HepG2 (cell line): ENCODE measurements around the gene FKBP1B. TPM values are rescaled to one million over a fixed set of nuclear protein-coding genes. Genes with fewer than 3 reads are reported as not detected.

Source experiments
- BCLAF1 ChIP-seq: fragments of 450-650 bp; IDR thresholded peaks from 2 replicates; pipeline ENCODE4 v1.6.1; 2017; ENCODE audit warnings: mild to moderate bottlenecking
- ETV6 ChIP-seq: sonication (generic); formaldehyde crosslinking; conservative IDR thresholded peaks from 2 replicates; pipeline ENCODE4 v1.4.0; 2020; ENCODE audit warnings: missing genetic modification reagents
- HINFP ChIP-seq: sonication (generic); formaldehyde crosslinking; IDR thresholded peaks from 2 replicates; pipeline ENCODE4 v1.4.0; 2020; ENCODE audit warnings: low read depth, mild to moderate bottlenecking, missing genetic modification reagents
- HNF1B ChIP-seq: sonication (generic); formaldehyde crosslinking; IDR thresholded peaks from 2 replicates; pipeline ENCODE4 v1.5.1; 2020; ENCODE audit warnings: mild to moderate bottlenecking, moderate library complexity, missing genetic modification reagents
- REST ChIP-seq, 2 experiments: IDR thresholded peaks; 2 replicates each; pipeline ENCODE4 v1.6.1; 2011 to 2012; ENCODE audit warnings: low read length in 2 of 2, borderline replicate concordance in 1 of 2, low read depth in 1 of 2, mild to moderate bottlenecking in 1 of 2, moderate library complexity in 1 of 2
- SKI ChIP-seq: fragments of 450-650 bp; IDR thresholded peaks from one replicate; pipeline ENCODE4 v1.6.1; 2018; ENCODE audit warnings: mild to moderate bottlenecking; ENCODE audit not compliant: partially characterized antibody
- ZBTB3 ChIP-seq: sonication (generic); formaldehyde crosslinking; IDR thresholded peaks from 2 replicates; pipeline ENCODE4 v1.4.0; 2020; ENCODE audit warnings: low read depth, mild to moderate bottlenecking, moderate library complexity, missing genetic modification reagents, borderline replicate concordance
- ZNF781 ChIP-seq: sonication (generic); formaldehyde crosslinking; IDR thresholded peaks from 2 replicates; pipeline ENCODE4 v1.5.1; 2020; ENCODE audit warnings: borderline replicate concordance, mild to moderate bottlenecking, missing genetic modification reagents; ENCODE audit errors: not compliant biosample characterization
- polyA plus RNA-seq, 8 experiments: library from polyadenylated mRNA; depleted of rRNA in 3 of 8; stranded (reverse) in 7 of 8; unstranded in 1 of 8; fragments of >200 nt; fragmentation: Illumina TruSeq in 4 of 8; extraction: Trizol in 4 of 8; gene quantifications; 2 replicates each; pipeline versions ENCODE4 v1.2.1 to v1.2.3, GENCODE V29; 2011 to 2016; ENCODE audit warnings: low read depth in 4 of 8, missing spikeins in 1 of 8, mixed read lengths in 1 of 8; ENCODE audit not compliant: insufficient read depth in 1 of 8
- total RNA-seq, 5 experiments: library from RNA; depleted of rRNA; stranded (reverse); fragments of >200 nt; fragmentation: Illumina TruSeq; extraction: Trizol; gene quantifications; 2 replicates each; pipeline ENCODE4 v1.2.3, GENCODE V29; 2016; ENCODE audit warnings: low read depth in 1 of 5

The FKBP1B gene
- total and polyA plus RNA-seq, 2 of the 13 experiments (the other 11 are each of a cell fraction or from before 2014, with no cell fraction given) = 35.2 to 96.3 TPM

- TF ChIP-seq ZNF781 (CRISPR knock-in tag) = no peak
- peak; percentile 72; the same call in 1 of the 2 replicates for TF ChIP-seq HNF1B
- no peak for TF ChIP-seq HINFP (CRISPR knock-in tag)
- no peak for TF ChIP-seq BCLAF1
- TF ChIP-seq REST (IDR thresholded peaks at IDR 0.05; ENCODE audit: borderline replicate concordance in 1 of 2, low read depth in 1 of 2, low read length in 2 of 2) = 0 out of 4 replicates have a peak, but pooled peaks of 1 of the 2 experiments have one; percentile 8
- TF ChIP-seq SKI = peak; percentile 46
- TF ChIP-seq ZBTB3 (CRISPR knock-in tag) = 0 out of 2 replicates have a peak, but pooled peaks have one; percentile 64
- 0 out of 2 replicates have a peak, but pooled peaks have one; percentile 19 for TF ChIP-seq ETV6
Observed at GRCh38 chr2:24015562-24016375, 33.8 kb upstream of the FKBP1B start (continued).
